Ectodermal cell (in vitro differentiated cells): ENCODE data around the gene MPP2.
"Not testable (repeated sequence)": the region's sequence is repeated elsewhere in the genome, so short reads cannot be mapped to it uniquely, and the experiment has no call there.

ENCODE experiments used
- H3K27ac ChIP-seq: 2 replicates; pipeline ENCODE4 v1.7.0; 2013; ENCODE audit warnings: mild to moderate bottlenecking, low read depth, low read length; ENCODE audit not compliant: insufficient read depth, poor library complexity, severe bottlenecking
- H3K27me3 ChIP-seq: 2 replicates; pipeline ENCODE4 v1.7.0; 2013; ENCODE audit warnings: mild to moderate bottlenecking, low read length; ENCODE audit not compliant: insufficient read depth, control insufficient read depth, poor library complexity, severe bottlenecking
- H3K36me3 ChIP-seq: one replicate; pipeline ENCODE4 v1.7.0; 2013; ENCODE audit warnings: low read length; ENCODE audit not compliant: control insufficient read depth, insufficient read depth
- H3K4me1 ChIP-seq: one replicate; pipeline ENCODE4 v1.7.0; 2013; ENCODE audit warnings: low read length; ENCODE audit not compliant: control insufficient read depth, insufficient read depth
- H3K4me3 ChIP-seq: 2 replicates; pipeline ENCODE4 v1.7.0; 2013; ENCODE audit warnings: low read depth, low read length, control low read depth; ENCODE audit not compliant: insufficient read depth
- H3K9me3 ChIP-seq: 2 replicates; pipeline ENCODE4 v1.7.0; 2013; ENCODE audit warnings: mild to moderate bottlenecking, low read length, moderate library complexity; ENCODE audit not compliant: control insufficient read depth
- WGBS, 2 experiments: methylation state at CpG; one replicate each; pipeline ENCODE4 v1.1.7; 2013; ENCODE audit warnings: missing lambda C conversion rate in 2 of 2; 5-methylcytosine and 5-hydroxymethylcytosine counted together

MPP2 gene

GRCh38 chr17:43945074-43945829 is 37.9 kb upstream of the MPP2 start:
- Histone ChIP-seq H3K4me3 (no peak overlapping the region), H3K36me3 (no peaks in the 10 kb centered on the region), H3K4me1 (no peaks in the 10 kb centered on the region), H3K27me3 (peaks cover 3% of the 10 kb centered on the region), H3K27ac (no peak overlapping the region), H3K9me3 (no peaks in the 10 kb centered on the region)
- 90 to 91% methylated on average over 12 of the region's 12 CpGs for WGBS, 2 experiments

GRCh38 chr17:43942051-43942685 is 34.8 kb upstream of the MPP2 start, which contains the start of gene PPY:
Gene PPY, minus strand, starts transcription at chr17:43942476. Its CDS starts 822 bp downstream, at chr17:43941654.
- 81 to 82% methylated on average over 17 of the region's 17 CpGs for whole genome bisulfite sequencing, 2 experiments

GRCh38 chr17:43940630-43941029 is 33.3 kb upstream of the MPP2 start:
- 62 to 65% methylated on average over 7 of the region's 7 CpGs for WGBS, 2 experiments
- Histone ChIP-seq H3K27me3 (peaks cover 8% of the 10 kb centered on the region), H3K4me3 (no peak overlapping the region), H3K27ac (no peak overlapping the region), H3K4me1 (peaks cover 13% of the 10 kb centered on the region), H3K36me3 (no peaks in the 10 kb centered on the region), H3K9me3 (no peaks in the 10 kb centered on the region)

More at GRCh38 chr17:43942051-43942685, 34.8 kb upstream of the MPP2 start, which contains the start of gene PPY:
- Histone ChIP-seq H3K27ac (no peak within 1 kb of the TSS), H3K9me3 (no peaks in the 10 kb centered on the region), H3K27me3 (peaks cover 6% of the 10 kb centered on the region), H3K4me1 (peaks cover 6% of the 10 kb centered on the region), H3K36me3 (no peaks in the 10 kb centered on the region), H3K4me3 (no peak within 1 kb of the TSS)

GRCh38 chr17:43939886-43940285 is 32.5 kb upstream of the MPP2 start:
- H3K27ac ChIP-seq = no peak overlapping the region
- H3K27me3 ChIP-seq = peaks cover 8% of the 10 kb centered on the region
- H3K4me3 ChIP-seq = no peak overlapping the region
- H3K9me3 ChIP-seq = no peaks in the 10 kb centered on the region
- H3K36me3 ChIP-seq = no peaks in the 10 kb centered on the region
- WGBS, 2 experiments = 99 to 100% methylated on average over 5 of the region's 5 CpGs
- H3K4me1 ChIP-seq = peaks cover 18% of the 10 kb centered on the region

GRCh38 chr17:43939452-43939851 is 32.1 kb upstream of the MPP2 start:
- H3K36me3 ChIP-seq, H3K27me3 ChIP-seq, H3K27ac ChIP-seq, H3K9me3 ChIP-seq, H3K4me3 ChIP-seq: not testable (repeated sequence)
- peaks cover 18% of the 10 kb centered on the region for H3K4me1 ChIP-seq
- 89 to 90% methylated on average over 3 of the region's 3 CpGs for WGBS, 2 experiments

GRCh38 chr17:43938838-43939182 is 31.5 kb upstream of the MPP2 start:
- Histone ChIP-seq H3K27me3 (peaks cover 8% of the 10 kb centered on the region), H3K4me3 (no peak overlapping the region), H3K9me3 (no peaks in the 10 kb centered on the region), H3K4me1 (peaks cover 18% of the 10 kb centered on the region), H3K27ac (no peak overlapping the region), H3K36me3 (no peaks in the 10 kb centered on the region)
- WGBS, 2 experiments = 78 to 88% methylated on average over 6 of the region's 6 CpGs

- Histone ChIP-seq H3K27me3 (peaks cover 8% of the 10 kb centered on the region), H3K9me3 (no peaks in the 10 kb centered on the region), H3K4me1 (peaks cover 18% of the 10 kb centered on the region), H3K36me3 (no peaks in the 10 kb centered on the region), H3K27ac (no peak overlapping the region), H3K4me3 (no peak overlapping the region)
- 93% methylated on average over 3 of the region's 3 CpGs for WGBS, 2 experiments
Measured at GRCh38 chr17:43936434-43936833, 29.1 kb upstream of the MPP2 start.

GRCh38 chr17:43935926-43936261 is 28.6 kb upstream of the MPP2 start:
- Histone ChIP-seq H3K9me3 (no peaks in the 10 kb centered on the region), H3K36me3 (no peaks in the 10 kb centered on the region), H3K4me3 (no peak overlapping the region), H3K4me1 (peaks cover 18% of the 10 kb centered on the region), H3K27me3 (peaks cover 8% of the 10 kb centered on the region), H3K27ac (no peak overlapping the region)
- WGBS, 2 experiments = 58 to 60% methylated on average over 6 of the region's 6 CpGs

- H3K4me3 ChIP-seq = no peak overlapping the region
- no peak overlapping the region for H3K27ac ChIP-seq
- H3K27me3 ChIP-seq = peaks cover 8% of the 10 kb centered on the region
- WGBS, 2 experiments = 83 to 92% methylated on average over 4 to 5 of the region's 5 CpGs
- no peaks in the 10 kb centered on the region for H3K36me3 ChIP-seq
- peaks cover 18% of the 10 kb centered on the region for H3K4me1 ChIP-seq
- no peaks in the 10 kb centered on the region for H3K9me3 ChIP-seq
Measured at GRCh38 chr17:43935204-43935925, 28.0 kb upstream of the MPP2 start.

- Histone ChIP-seq H3K4me1 (peaks cover 12% of the 10 kb centered on the region), H3K27ac (no peak overlapping the region), H3K27me3 (peaks cover 16% of the 10 kb centered on the region), H3K9me3 (no peaks in the 10 kb centered on the region), H3K4me3 (no peak overlapping the region), H3K36me3 (no peaks in the 10 kb centered on the region)
- WGBS, 2 experiments = 93% methylated on average over 4 of the region's 4 CpGs
Measured at GRCh38 chr17:43932923-43933322, 25.6 kb upstream of the MPP2 start.
